Omental fat pad (tissue), 4 donors: ENCODE data around the gene SOX1. TPM values are rescaled to one million over a fixed set of nuclear protein-coding genes. Genes with fewer than 3 reads are reported as not detected.

Experiments
- ATAC-seq: fragments of 150-250 bp; one replicate; pipeline ENCODE4 v1.9.1; 2016; ENCODE audit warnings: mild to moderate bottlenecking, moderate library complexity; ENCODE audit not compliant: low FRiP score
- DNase-seq: peaks from one replicate; pipeline ENCODE4 v3.0.0-alpha.2; 2019; ENCODE audit warnings: low spot score
- CTCF ChIP-seq, 3 donors: fragments of 450-650 bp; IDR thresholded peaks; one replicate each; pipeline ENCODE4 v1.5.1; 2016 to 2017; ENCODE audit warnings: antibody characterized with exemption in 3 of 3, mild to moderate bottlenecking in 3 of 3, moderate library complexity in 2 of 3
- total RNA-seq, 4 donors: library from RNA; depleted of rRNA; stranded (reverse); fragments of >200 nt; gene quantifications; one replicate each; pipeline ENCODE4 v1.1.0, GENCODE V29; 2016

The SOX1 gene
- total RNA-seq, 4 donors from 2014 or later: not detected

- ATAC-seq (no peak), DNase-seq (no peak)
- TF ChIP-seq CTCF (IDR thresholded peaks at IDR 0.05): no peak
Observed at GRCh38 chr13:112105244-112105681, 38.3 kb downstream of the SOX1 start.

- no peak for TF ChIP-seq CTCF (IDR thresholded peaks at IDR 0.05)
- DNase-seq: no peak
- no peak for ATAC-seq
Observed at GRCh38 chr13:112105892-112106291, 38.9 kb downstream of the SOX1 start.

GRCh38 chr13:112106478-112107141 is 39.7 kb downstream of the SOX1 start:
- no peak for DNase-seq
- ATAC-seq: no peak

GRCh38 chr13:112107289-112107688 is 40.3 kb downstream of the SOX1 start:
- no peak for ATAC-seq
- TF ChIP-seq CTCF (IDR thresholded peaks at IDR 0.05): no peak
- no peak for DNase-seq

More at GRCh38 chr13:112106478-112107141, 39.7 kb downstream of the SOX1 start:
- no peak for TF ChIP-seq CTCF (IDR thresholded peaks at IDR 0.05)

- ATAC-seq (no peak), DNase-seq (no peak)
- TF ChIP-seq CTCF (IDR thresholded peaks at IDR 0.05): no peak
Observed at GRCh38 chr13:112110479-112110878, 43.5 kb downstream of the SOX1 start.

- no peak for TF ChIP-seq CTCF (IDR thresholded peaks at IDR 0.05)
- no peak for DNase-seq
- no peak for ATAC-seq
Observed at GRCh38 chr13:112111239-112111857, 44.4 kb downstream of the SOX1 start.
